GM12891 (cell line): ENCODE measurements around the gene GALNT18.

Experiments
- PAX5 ChIP-seq: IDR thresholded peaks from 2 replicates; pipeline ENCODE4 v1.6.1; 2011; ENCODE audit warnings: low read length, moderate library complexity, mild to moderate bottlenecking; ENCODE audit not compliant: insufficient read depth, severe bottlenecking
- POLR2A ChIP-seq: IDR thresholded peaks from 2 replicates; pipeline ENCODE4 v1.6.1; 2011; ENCODE audit warnings: low read depth, low read length, control low read depth
- POLR2AphosphoS5 ChIP-seq: IDR thresholded peaks from 2 replicates; pipeline ENCODE4 v1.6.1; 2011; ENCODE audit warnings: low read depth, low read length, control low read depth
- TAF1 ChIP-seq: IDR thresholded peaks from 2 replicates; pipeline ENCODE4 v1.6.1; 2011; ENCODE audit warnings: low read depth, low read length, control low read depth

- TF ChIP-seq POLR2AphosphoS5 (no peak), POLR2A (no peak), TAF1 (no peak), PAX5 (no peak)
Measured at GRCh38 chr11:11243209-11243589, 378.6 kb downstream of the GALNT18 start.
